Stimulated activated CD8-positive, alpha-beta memory T cell treated with anti-CD3 and anti-CD28 coated beads, Interleukin-7, amount 100 ng/mL, for 48 hours (primary cell): ENCODE data around the gene IQSEC3.

Experiments used
- DNase-seq, 2 donors: peaks; one replicate each; pipeline ENCODE4 v3.0.0-alpha.2; 2020; ENCODE audit warnings: low read depth in 1 of 2; ENCODE audit errors: extremely low read depth in 1 of 2

Gene IQSEC3

GRCh38 chr12:78981-79380, 12.4 kb downstream of the IQSEC3 start:
- DNase-seq: no peak

DNA sequence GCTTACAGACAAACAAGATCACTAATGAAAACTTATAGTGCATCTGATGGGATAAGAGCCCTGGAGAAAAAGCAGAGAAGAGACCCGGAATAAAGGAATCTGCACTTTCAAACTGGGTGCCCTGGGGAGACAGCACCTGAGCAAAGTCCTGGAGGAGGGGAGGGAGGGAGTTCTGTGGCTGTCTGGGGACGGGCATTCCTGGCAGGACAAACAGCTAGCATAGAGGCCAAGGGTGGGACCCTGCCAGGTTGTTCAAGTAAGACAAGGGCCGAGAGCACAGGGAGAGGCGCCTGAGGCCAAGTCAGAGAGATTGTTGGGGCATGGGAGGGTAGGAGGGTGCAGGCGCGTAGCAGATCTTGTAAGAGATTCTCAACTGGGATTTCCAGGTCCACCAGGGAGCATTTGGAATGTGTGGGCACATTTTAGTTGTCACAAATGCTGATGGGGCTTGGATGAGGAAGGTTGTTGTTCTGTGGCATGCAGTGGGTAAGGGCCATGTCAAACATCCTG, 14.2 kb downstream of the IQSEC3 start:
- DNase-seq: no peak

DNA sequence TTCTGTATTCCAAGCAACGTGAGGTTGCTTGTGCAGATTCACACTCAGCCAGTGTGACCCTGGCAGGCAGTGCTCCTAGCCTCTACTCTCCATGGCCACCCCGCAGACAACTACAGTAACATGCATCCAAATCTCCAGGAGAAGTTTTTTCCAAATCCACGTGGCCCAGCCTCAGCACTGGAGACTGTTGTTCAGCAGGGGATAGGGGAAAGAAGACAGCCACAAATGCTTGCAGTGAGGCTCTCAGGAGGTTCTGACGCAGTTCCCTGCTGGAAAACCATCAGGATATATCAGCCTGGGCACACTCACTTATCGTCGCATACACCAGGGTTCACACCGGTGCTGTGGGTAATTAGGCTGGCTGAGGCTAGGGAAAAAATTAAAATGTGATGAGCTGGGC, 16.2 kb downstream of the IQSEC3 start:
- no peak for DNase-seq

DNA sequence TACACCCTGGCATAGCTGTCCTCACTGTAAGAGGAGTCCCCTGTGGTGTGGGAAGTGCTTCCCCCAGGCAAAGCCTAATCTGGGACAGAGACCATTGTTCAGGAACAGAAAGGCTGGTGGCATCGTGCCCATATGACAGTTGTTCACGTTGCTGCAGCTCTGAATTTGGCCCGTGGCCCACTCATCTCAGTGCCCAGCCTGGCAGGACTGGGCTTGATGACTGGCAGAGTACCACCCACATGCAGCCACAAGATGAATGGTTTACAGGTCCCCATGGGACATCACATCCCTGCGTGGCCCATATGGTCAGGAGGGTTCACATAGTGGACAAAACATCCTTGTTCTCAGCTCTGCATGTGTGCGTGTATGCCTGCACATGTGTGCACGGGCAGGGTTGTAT, 17.5 kb downstream of the IQSEC3 start:
- no peak for DNase-seq

- DNase-seq: no peak
These were observed 18.7 kb downstream of the IQSEC3 start for GRCh38 chr12:85191-85666.

DNA sequence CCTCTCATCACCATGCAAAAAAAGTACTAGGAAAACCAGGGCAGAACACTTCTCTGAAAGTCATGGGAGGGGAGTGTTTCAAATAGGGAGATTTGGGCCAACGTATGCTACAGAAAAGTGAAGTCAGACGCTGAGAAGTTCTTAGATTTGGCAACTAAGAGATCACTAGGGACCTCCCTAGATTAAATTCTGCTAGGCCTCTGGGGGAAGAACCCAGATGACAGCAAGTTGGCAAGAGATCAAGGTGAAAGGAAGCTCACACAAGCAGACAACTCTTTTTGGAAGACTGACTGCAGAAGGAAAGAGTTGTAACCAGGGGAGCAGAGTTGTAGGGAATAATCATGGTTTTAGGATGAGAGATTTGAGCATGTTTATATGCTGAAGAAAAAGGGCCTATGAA, 20.7 kb downstream of the IQSEC3 start:
- DNase-seq: no peak

DNA sequence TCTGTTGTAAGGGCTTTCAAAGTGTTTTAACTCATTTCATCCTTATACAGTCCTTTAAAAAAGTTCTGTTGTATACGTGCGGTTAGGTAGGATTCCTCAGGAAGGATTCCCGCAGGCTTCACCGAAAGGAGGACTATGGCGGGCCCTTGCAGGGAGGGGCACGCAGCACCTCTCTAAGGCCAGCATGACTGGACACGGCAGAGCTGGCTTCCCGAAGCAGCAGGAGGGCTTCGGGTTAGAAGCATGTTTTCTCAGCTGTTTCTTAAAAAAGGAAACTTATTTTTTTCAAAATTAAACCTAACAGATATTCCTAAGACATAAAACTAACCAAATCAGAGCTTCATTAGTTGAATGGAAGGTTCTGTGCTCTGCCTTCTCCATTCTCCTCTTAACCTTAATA, 21.3 kb downstream of the IQSEC3 start:
- DNase-seq: no peak

DNA sequence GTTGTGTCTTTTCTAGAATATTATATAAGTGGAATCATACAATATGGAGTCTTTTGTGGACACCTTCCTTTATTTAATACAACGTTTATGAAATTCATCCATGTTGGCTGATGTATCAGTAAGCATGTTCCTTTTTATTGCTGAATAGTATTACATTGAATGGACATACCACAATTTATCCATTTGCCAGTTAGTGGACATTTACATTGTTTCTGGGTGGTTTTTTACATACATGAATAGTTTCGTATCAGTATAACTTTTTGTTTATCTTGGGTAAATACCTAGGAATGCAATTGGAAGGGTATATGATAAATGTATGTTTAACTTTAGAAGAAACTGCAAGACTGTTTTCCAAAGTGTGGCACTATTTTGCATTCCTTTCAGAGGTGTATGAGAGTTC, 23.1 kb downstream of the IQSEC3 start:
- DNase-seq: no peak

GRCh38 chr12:91213-91612, 24.6 kb downstream of the IQSEC3 start:
- no peak for DNase-seq

GRCh38 chr12:93266-94005, 26.9 kb downstream of the IQSEC3 start:
- DNase-seq: no peak

GRCh38 chr12:96543-96942, 30.0 kb downstream of the IQSEC3 start:
- no peak for DNase-seq

DNA sequence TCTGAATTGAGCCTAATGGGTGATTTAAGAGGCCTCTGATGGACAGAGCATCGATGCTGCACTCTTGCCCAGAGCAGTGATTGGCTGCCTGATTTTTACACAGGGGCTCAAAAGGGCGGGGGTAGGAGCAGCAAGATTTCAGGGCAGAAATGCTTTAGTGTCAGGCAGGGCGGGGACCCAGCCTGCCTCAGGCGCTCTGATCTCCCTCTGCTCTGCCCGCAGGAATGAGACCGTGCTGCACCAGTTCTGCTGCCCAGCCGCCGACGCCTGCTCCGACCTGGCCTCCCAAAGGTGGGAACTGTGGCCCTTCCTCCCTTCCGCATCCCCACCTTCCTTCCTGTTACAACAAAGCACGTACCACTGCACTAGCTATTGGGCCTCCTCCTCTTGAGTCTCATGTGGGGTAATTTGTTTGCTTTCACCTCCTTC, 32.4 kb downstream of the IQSEC3 start:
- DNase-seq: no peak

- DNase-seq: no peak
These were observed 33.0 kb downstream of the IQSEC3 start for GRCh38 chr12:99605-100004.

DNA sequence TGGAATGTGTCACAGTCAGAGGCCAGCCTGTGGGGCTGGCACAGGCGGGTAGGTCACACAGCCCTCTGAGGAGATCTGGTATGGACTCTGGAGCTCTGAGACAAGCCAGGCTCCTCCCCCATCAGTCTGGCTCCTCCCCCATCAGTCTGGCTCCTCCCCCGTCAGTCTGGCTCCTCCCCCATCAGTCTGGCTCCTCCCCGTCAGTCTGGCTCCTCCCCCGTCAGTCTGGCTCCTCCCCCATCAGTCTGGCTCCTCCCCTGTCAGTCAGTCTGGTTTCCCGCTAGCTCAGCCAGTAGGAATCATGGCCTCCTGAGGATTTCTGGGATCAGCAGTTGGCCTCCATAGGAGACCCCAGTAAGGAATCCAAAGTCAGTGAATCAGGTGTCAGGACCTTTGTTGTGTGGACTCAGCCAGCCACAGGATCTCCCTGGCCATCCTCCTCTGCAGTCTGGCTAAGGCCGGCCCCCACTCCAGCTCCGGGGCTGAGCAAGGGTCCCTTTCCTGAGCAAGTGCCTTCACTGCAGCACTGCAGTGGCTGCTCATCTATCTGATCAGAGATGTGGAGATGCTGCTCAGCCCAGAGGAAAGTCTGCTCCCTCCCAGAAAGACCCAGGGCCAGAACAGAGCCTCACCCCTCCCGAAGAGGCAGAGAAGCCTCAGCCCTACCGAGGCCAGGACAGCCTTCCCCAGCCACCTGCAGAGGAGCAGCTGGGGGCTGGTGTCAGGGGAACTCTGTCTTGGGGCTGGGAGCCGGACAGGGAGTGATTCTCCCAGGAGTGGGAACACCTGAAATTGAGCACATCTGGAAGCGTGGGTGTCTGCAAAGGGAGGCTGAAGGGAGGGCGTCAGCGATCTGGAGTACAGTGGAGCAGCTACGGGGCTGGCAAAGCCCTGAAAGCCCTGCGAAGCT, 35.7 kb downstream of the IQSEC3 start:
- DNase-seq: no peak

GRCh38 chr12:102879-103168, 36.3 kb downstream of the IQSEC3 start:
- DNase-seq: no peak

- no peak for DNase-seq
These were observed 36.8 kb downstream of the IQSEC3 start for GRCh38 chr12:103169-103981.

DNA sequence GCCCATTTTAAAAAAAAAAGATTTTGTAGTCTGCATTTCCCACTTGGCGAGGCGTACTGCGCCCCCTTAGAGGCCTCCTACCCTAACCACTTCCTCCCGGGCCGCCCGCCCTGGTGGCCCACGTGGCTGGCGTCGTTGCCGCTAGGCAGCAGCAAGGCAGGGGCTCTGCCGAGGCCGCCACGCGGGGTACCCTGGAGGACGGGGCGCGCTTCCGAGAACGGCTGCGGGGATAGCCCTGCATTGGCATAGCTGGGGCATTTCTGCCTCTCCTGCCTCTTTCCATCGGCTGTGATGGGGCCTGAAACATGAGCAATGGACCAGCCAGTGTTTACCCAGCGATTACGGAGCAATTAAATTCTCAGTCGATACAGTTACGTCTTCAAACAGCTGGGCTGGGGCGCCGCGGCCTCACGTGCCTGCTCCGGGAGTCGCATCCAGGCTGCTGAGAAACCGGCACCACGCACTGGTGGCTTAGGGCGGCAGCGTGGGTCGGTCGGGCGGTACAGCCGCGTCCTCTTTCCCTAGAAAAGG, 38.0 kb downstream of the IQSEC3 start:
- peak in 1 of 2 donors; percentile 7 for DNase-seq

DNA sequence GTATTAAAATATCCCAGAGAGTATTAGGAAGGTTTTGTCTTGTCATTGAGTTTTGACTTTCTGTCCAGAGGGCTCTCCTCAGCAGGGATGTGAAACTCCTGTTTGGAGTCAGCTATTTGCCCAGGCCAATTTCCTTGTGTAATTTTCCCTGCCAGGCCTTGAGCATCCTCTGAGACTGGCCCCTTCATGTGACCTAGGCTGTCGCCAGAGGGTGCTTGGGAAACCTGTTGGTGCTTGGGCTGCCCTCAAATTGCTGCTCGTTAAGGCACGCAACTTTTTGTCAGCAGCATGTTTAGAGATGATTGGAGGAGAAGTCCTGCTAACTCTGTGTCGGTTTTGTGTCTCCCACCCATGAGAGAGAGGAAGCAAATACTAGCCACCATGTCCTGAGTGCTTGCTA, 39.1 kb downstream of the IQSEC3 start:
- no peak for DNase-seq

- no peak for DNase-seq
These were observed 39.6 kb downstream of the IQSEC3 start for GRCh38 chr12:106118-106591.

DNA sequence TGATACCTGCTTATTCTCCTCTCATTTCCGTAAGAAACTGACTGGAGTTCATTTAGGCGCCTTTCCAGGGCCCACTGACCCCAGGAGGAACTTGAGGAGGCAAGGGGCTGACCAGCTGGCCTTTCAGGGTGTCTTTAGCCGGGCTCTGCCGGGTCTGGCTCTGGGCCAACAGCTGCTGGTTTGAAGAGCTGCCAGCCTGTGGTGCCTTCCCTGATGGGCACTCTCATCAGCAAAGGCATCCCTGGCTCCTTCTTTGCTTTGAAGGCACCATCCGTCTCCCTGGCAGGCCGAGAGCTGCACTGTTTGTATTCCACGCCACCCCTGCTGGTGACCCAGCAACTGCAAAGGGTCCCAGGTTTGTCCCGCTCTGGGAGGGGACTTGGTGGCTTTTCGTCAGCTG, 42.0 kb downstream of the IQSEC3 start:
- DNase-seq: no peak

DNA sequence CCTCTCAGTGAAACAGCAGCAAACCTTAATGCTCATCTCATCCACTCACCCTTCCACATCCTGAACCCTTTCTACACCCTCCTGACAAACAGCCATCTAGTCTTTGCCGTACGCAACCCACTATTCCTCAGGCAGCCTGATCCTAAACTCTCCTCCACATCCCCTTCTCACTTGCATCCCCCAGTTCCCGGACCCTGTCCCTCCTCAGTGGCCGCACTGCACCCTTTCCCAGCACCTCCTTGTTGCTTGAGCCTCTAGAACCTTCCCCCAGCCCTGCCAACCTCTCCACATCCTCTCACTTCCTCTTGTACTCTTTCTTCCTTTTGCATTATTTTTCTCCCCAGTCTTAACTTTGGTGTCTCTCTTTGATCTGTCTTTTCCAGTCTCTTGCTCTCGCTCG, 42.9 kb downstream of the IQSEC3 start:
- no peak for DNase-seq
